Spleen (tissue), 7 donors: ENCODE results near the gene MTPN.

Source experiments
- POLR2A ChIP-seq, 3 donors: fragments of 450-650 bp; IDR thresholded peaks; one replicate each; pipeline ENCODE4 v1.5.1; 2017; ENCODE audit warnings: antibody characterized with exemption in 3 of 3, mild to moderate bottlenecking in 1 of 3
- TF ChIP-seq, protein P1 (sequence below), 11 experiments: fragments of 200-600 bp in 7 of 11; fragments of 450-650 bp in 4 of 11; sonication (generic) in 4 of 11; IDR thresholded peaks in 8 of 11; conservative IDR thresholded peaks in 3 of 11; 1 replicate in 7 of 11; 2 replicates in 4 of 11; pipeline versions ENCODE4 v1.4.0 to v1.8.0; 2016 to 2021; ENCODE audit warnings: antibody characterized with exemption in 11 of 11, inconsistent platforms in 4 of 11, mild to moderate bottlenecking in 1 of 11
- donor health status: DM: no; HTN: no; CAD: no; lungs with moderate emphysema.
- donor health status: DM: no; HTN: no; CAD: no.
- donor health status: DM: no; HTN: no; CAD: no.

DNA sequence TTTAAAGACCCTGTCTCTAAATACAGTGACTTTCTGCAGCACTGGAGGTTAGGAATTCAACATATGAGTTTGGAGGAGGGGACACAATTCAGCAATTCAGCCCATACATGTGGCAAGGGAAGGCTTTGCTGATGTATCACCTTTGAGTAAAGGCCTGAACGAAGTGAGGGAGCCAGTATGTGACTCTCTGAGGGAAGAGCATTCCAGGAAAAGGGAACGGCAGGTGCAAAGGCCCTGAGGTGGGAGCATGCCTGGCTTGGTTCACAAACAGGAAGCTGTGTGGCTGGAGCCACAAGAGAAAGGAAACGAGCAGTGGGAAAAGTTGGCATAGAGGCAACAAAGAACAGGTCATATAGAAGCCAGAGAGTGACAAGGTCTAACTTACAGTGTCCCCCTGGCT, 72.9 kb downstream of the MTPN start:
- TF ChIP-seq POLR2A (IDR thresholded peaks at IDR 0.05) = no peak
- TF ChIP-seq, protein P1, sequence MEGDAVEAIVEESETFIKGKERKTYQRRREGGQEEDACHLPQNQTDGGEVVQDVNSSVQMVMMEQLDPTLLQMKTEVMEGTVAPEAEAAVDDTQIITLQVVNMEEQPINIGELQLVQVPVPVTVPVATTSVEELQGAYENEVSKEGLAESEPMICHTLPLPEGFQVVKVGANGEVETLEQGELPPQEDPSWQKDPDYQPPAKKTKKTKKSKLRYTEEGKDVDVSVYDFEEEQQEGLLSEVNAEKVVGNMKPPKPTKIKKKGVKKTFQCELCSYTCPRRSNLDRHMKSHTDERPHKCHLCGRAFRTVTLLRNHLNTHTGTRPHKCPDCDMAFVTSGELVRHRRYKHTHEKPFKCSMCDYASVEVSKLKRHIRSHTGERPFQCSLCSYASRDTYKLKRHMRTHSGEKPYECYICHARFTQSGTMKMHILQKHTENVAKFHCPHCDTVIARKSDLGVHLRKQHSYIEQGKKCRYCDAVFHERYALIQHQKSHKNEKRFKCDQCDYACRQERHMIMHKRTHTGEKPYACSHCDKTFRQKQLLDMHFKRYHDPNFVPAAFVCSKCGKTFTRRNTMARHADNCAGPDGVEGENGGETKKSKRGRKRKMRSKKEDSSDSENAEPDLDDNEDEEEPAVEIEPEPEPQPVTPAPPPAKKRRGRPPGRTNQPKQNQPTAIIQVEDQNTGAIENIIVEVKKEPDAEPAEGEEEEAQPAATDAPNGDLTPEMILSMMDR (IDR thresholded peaks at IDR 0.05 in 8 of 11, conservative IDR thresholded peaks at IDR 0.05 in 3 of 11) = no peak
